Natural killer cell (primary cell): Measurements from ENCODE around the gene RTL1. TPM values are rescaled to one million over a fixed set of nuclear protein-coding genes. Genes with fewer than 3 reads are reported as not detected.

Experiments used
- ATAC-seq, 3 donors: fragments of 150-1000 bp in 2 of 3; fragments of 200-7000 bp in 1 of 3; cut with Tn5 transposase; 1 replicate in 1 of 3; 2 replicates in 2 of 3; pipeline ENCODE4 v1.10.0; 2021; ENCODE audit warnings: mild to moderate bottlenecking in 2 of 3, moderate library complexity in 2 of 3
- DNase-seq, 2 donors: peaks; one replicate each; pipeline versions ENCODE4 v3.0.0 to v3.0.0-alpha.2; 2013 to 2021; ENCODE audit warnings: mixed read lengths in 1 of 2
- H3K27ac ChIP-seq: one replicate; pipeline ENCODE4 v1.5.1; 2013; ENCODE audit warnings: mild to moderate bottlenecking, low read length
- H3K27me3 ChIP-seq: one replicate; pipeline ENCODE4 v1.6.1; 2013; ENCODE audit warnings: low read length; ENCODE audit not compliant: control insufficient read depth, insufficient read depth
- H3K36me3 ChIP-seq: one replicate; pipeline ENCODE4 v1.6.1; 2013; ENCODE audit warnings: low read length; ENCODE audit not compliant: control insufficient read depth, insufficient read depth
- H3K4me1 ChIP-seq: one replicate; pipeline ENCODE4 v1.6.1; 2013; ENCODE audit warnings: low read length; ENCODE audit not compliant: control insufficient read depth, insufficient read depth
- H3K4me3 ChIP-seq: one replicate; pipeline ENCODE4 v1.5.1; 2013; ENCODE audit warnings: low read length
- H3K9me3 ChIP-seq: one replicate; pipeline ENCODE4 v1.6.1; 2013; ENCODE audit warnings: low read length; ENCODE audit not compliant: control insufficient read depth, insufficient read depth
- H3K27ac Mint-ChIP-seq, 2 donors: one replicate each; pipeline ENCODE4 v1.8.0; 2022; ENCODE audit warnings: mild to moderate bottlenecking in 2 of 2, mixed read lengths in 2 of 2, moderate library complexity in 1 of 2
- H3K27me3 Mint-ChIP-seq, 2 donors: one replicate each; pipeline ENCODE4 v1.8.0; 2022; ENCODE audit warnings: low read depth in 2 of 2, mixed read lengths in 2 of 2
- H3K36me3 Mint-ChIP-seq: one replicate; pipeline ENCODE4 v1.8.0; 2022; ENCODE audit warnings: mixed read lengths
- H3K4me1 Mint-ChIP-seq, 2 donors: one replicate each; pipeline ENCODE4 v1.8.0; 2022; ENCODE audit warnings: mixed read lengths in 2 of 2
- H3K4me3 Mint-ChIP-seq: one replicate; pipeline ENCODE4 v1.8.0; 2022; ENCODE audit warnings: mild to moderate bottlenecking, moderate library complexity, mixed read lengths
- H3K9me3 Mint-ChIP-seq, 2 donors: one replicate each; pipeline ENCODE4 v1.8.0; 2022; ENCODE audit warnings: mixed read lengths in 2 of 2
- CTCF ChIP-seq: fragments of 200-600 bp; IDR thresholded peaks from one replicate; pipeline ENCODE4 v1.8.0; 2022; ENCODE audit warnings: antibody characterized with exemption
- WGBS: methylation state at CpG from one replicate; pipeline ENCODE4 v1.1.7; 2013; ENCODE audit warnings: missing lambda C conversion rate; ENCODE audit not compliant: insufficient coverage; 5-methylcytosine and 5-hydroxymethylcytosine counted together
- intact Hi-C: fragments of 100-400 bp; cut with micrococcal nuclease; formaldehyde crosslinking; loops from one replicate; pipeline ENCODE4 v1.14.2; 2022
- total RNA-seq, 4 donors: library from RNA; stranded (reverse); fragments of 120-200 nt in 1 of 4; gene quantifications; one replicate each; pipeline versions ENCODE4 v1.2.3 to v1.2.4, GENCODE V29; 2013 to 2022

Gene RTL1
- not detected for total RNA-seq
- total RNA-seq (2013), result not detected

- Mint-ChIP-seq H3K27me3 (peaks cover 43 to 50% of the 10 kb centered on the region in 2 donors), H3K27ac (no peak within 1 kb of the TSS), H3K36me3 (no peaks in the 10 kb centered on the region), H3K9me3 (no peaks in the 10 kb centered on the region), H3K4me3 (no peak within 1 kb of the TSS), H3K4me1 (no peaks in the 10 kb centered on the region)
- TF ChIP-seq CTCF, result no peak
- no peak for DNase-seq
- Histone ChIP-seq H3K9me3 (no peaks in the 10 kb centered on the region), H3K4me1 (no peaks in the 10 kb centered on the region), H3K27me3 (peaks cover 5% of the 10 kb centered on the region), H3K4me3 (no peak within 1 kb of the TSS), H3K27ac (no peak within 1 kb of the TSS), H3K36me3 (no peaks in the 10 kb centered on the region)
- ATAC-seq, result no peak
- 71% methylated on average over 12 of the region's 12 CpGs for WGBS
- intact Hi-C loops, result no loop called here
These were observed at the start of gene RTL1 for GRCh38 chr14:100903672-100904185. Gene RTL1, minus strand, starts transcription at chr14:100903722. Its CDS starts 18,934 bp downstream, at chr14:100884788.

DNA sequence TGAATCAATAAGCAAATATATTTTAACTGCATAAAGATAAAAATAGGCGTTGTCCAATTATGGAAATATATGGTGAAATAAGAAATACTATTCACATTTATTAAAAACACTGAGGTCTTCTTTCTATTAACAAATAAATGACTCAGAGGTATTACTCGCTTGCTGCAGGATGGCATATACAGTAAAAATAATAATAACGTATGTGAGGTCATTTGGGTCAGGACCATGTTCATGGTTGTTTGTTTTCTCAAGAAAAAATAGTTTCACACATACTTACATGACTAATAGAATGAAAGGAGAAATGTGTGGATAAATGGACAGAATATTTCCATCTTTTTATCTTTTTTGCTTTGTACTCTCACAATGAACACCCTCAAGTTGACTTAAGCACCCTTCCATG is 46.5 kb upstream of the RTL1 start:
- H3K27ac Mint-ChIP-seq, result no peak overlapping the region
- WGBS, result no CpG with 5 or more reads among the region's 3 CpGs
- no peaks in the 10 kb centered on the region for H3K36me3 Mint-ChIP-seq
- intact Hi-C loops, result no loop called here
- H3K9me3 Mint-ChIP-seq, result no peaks in the 10 kb centered on the region
- Histone ChIP-seq H3K4me1 (no peaks in the 10 kb centered on the region), H3K4me3 (no peak overlapping the region), H3K27ac (no peak overlapping the region), H3K9me3 (no peaks in the 10 kb centered on the region), H3K27me3 (peaks cover 2% of the 10 kb centered on the region), H3K36me3 (no peaks in the 10 kb centered on the region)
- DNase-seq (no peak), ATAC-seq (no peak)
- no peak for TF ChIP-seq CTCF
- H3K4me3 Mint-ChIP-seq, result no peak overlapping the region
- H3K27me3 Mint-ChIP-seq, result peaks cover 2 to 20% of the 10 kb centered on the region in 2 donors
- no peaks in the 10 kb centered on the region for H3K4me1 Mint-ChIP-seq

DNA sequence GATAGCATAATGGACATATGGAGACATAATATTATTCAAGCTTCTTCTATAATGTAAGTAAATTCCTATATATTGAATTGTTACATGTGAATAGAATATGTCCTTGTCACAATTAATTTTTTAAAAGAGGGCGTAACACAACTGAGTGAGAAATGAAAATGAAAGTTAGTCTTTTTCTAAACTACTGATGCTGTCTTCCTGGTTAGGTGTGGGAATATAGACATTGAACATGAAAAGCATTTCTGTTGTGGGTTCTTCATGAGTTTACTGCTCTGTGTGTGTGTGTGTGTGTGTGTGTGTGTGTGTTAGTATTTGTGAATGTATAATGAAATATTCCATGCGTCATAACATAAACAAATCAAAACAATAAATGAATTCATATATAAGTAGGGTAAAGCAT is 40.5 kb upstream of the RTL1 start:
- WGBS, result 67% methylated on average over 1 of the region's 2 CpGs

More for the DNA sequence above, 40.5 kb upstream of the RTL1 start:
- no peak for ATAC-seq
- Mint-ChIP-seq H3K27me3 (peaks cover 0 to 31% of the 10 kb centered on the region in 2 donors), H3K4me3 (no peak overlapping the region), H3K27ac (no peak overlapping the region), H3K9me3 (no peaks in the 10 kb centered on the region), H3K36me3 (no peaks in the 10 kb centered on the region), H3K4me1 (no peaks in the 10 kb centered on the region)
- Histone ChIP-seq H3K4me3 (no peak overlapping the region), H3K36me3 (no peaks in the 10 kb centered on the region), H3K27ac (no peak overlapping the region), H3K4me1 (no peaks in the 10 kb centered on the region), H3K27me3 (peaks cover 2% of the 10 kb centered on the region), H3K9me3 (no peaks in the 10 kb centered on the region)
- DNase-seq, result no peak
- intact Hi-C loops, result no loop called here
- TF ChIP-seq CTCF, result no peak
